Measurements from ENCODE around the gene RBMS3.

DNA sequence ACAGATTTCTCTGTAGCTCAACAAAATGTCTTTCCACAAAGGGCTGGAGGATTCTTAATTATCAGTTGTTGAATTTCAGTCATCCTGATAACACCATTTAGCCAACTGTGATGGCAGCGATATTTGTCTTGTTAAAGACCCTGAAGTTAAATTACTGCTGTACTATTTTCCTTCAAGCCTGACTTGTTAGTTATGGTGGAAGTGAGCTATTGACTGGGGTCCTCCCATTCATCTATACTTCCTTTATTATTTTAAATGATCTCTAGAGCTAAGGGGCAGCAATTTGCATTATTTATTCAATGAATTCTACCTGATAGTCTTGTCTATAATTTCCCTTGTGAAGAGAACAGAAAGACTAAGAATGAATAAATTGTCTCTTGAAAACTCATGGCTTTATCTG is 64.1 kb downstream of the RBMS3 start:
- TF ChIP-seq CTCF (IDR thresholded peaks at IDR 0.05) (no peak), POLR2A (IDR thresholded peaks at IDR 0.05) (no peak)
